PC-3 (cell line): ENCODE measurements around the gene SUV39H1.

ENCODE experiments used
- CTCF ChIP-seq: fragments of 300-600 bp; sonication (generic); conservative IDR thresholded peaks from 2 replicates; pipeline ENCODE4 v1.5.1; 2017; ENCODE audit warnings: antibody characterized with exemption, low read depth, mild to moderate bottlenecking, low read length
- EZH2 ChIP-seq: fragments of 300-600 bp; sonication (generic); IDR thresholded peaks from one replicate; pipeline ENCODE4 v1.6.1; 2017; ENCODE audit warnings: antibody characterized with exemption, mild to moderate bottlenecking, low read length; ENCODE audit not compliant: unreplicated experiment

GRCh38 chrX:48696909-48697727, 584 bp downstream of the SUV39H1 start:
- TF ChIP-seq CTCF (no peak), EZH2 (no peak)
